ENCODE results near the gene TGFB1I1.

- TF ChIP-seq, protein P1, sequence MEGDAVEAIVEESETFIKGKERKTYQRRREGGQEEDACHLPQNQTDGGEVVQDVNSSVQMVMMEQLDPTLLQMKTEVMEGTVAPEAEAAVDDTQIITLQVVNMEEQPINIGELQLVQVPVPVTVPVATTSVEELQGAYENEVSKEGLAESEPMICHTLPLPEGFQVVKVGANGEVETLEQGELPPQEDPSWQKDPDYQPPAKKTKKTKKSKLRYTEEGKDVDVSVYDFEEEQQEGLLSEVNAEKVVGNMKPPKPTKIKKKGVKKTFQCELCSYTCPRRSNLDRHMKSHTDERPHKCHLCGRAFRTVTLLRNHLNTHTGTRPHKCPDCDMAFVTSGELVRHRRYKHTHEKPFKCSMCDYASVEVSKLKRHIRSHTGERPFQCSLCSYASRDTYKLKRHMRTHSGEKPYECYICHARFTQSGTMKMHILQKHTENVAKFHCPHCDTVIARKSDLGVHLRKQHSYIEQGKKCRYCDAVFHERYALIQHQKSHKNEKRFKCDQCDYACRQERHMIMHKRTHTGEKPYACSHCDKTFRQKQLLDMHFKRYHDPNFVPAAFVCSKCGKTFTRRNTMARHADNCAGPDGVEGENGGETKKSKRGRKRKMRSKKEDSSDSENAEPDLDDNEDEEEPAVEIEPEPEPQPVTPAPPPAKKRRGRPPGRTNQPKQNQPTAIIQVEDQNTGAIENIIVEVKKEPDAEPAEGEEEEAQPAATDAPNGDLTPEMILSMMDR (conservative IDR thresholded peaks at IDR 0.05; ENCODE audit: low read depth in 2 of 2), result no peak
- no peak for TF ChIP-seq EZH2 (IDR thresholded peaks at IDR 0.05; ENCODE audit: low read depth, unreplicated experiment)
- no peak for TF ChIP-seq JUNB (IDR thresholded peaks at IDR 0.05; ENCODE audit: unreplicated experiment)
- TF ChIP-seq ZNF462 (CRISPR knock-in tag; IDR thresholded peaks at IDR 0.05), result no peak
- TF ChIP-seq CREB1 (CRISPR knock-in tag; IDR thresholded peaks at IDR 0.05; ENCODE audit: low read depth), result no peak
- no peak for TF ChIP-seq EZH2phosphoT487 (IDR thresholded peaks at IDR 0.05; ENCODE audit: unreplicated experiment)
- TF ChIP-seq POLR2AphosphoS5 (IDR thresholded peaks at IDR 0.05; ENCODE audit: low read depth), result no peak
- no peak for TF ChIP-seq STAT1 (IDR thresholded peaks at IDR 0.05; ENCODE audit: unreplicated experiment)
- no peak for TF ChIP-seq ZNF331 (CRISPR knock-in tag; IDR thresholded peaks at IDR 0.05; ENCODE audit: low read depth)
- TF ChIP-seq, protein P2, sequence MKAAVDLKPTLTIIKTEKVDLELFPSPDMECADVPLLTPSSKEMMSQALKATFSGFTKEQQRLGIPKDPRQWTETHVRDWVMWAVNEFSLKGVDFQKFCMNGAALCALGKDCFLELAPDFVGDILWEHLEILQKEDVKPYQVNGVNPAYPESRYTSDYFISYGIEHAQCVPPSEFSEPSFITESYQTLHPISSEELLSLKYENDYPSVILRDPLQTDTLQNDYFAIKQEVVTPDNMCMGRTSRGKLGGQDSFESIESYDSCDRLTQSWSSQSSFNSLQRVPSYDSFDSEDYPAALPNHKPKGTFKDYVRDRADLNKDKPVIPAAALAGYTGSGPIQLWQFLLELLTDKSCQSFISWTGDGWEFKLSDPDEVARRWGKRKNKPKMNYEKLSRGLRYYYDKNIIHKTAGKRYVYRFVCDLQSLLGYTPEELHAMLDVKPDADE (IDR thresholded peaks at IDR 0.05), result no peak
- TF ChIP-seq REST (IDR thresholded peaks at IDR 0.05; ENCODE audit: unreplicated experiment), result no peak
Observed at GRCh38 chr16:31485571-31485970, 13.6 kb downstream of the TGFB1I1 start.

All from GM23338 (cell line).